ENCODE data around the gene CIB2.

- TF ChIP-seq CTCF (IDR thresholded peaks at IDR 0.05) (no peak), EP300 (IDR thresholded peaks at IDR 0.05) (no peak), POLR2A (IDR thresholded peaks at IDR 0.05) (no peak), POLR2AphosphoS5 (IDR thresholded peaks at IDR 0.05) (no peak)
Measured at GRCh38 chr15:78156653-78157052, 25.4 kb upstream of the CIB2 start.

Data from sigmoid colon (tissue), 4 donors.